WERI-Rb-1 (cell line): ENCODE measurements around the gene ZNF76.

ENCODE experiments used
- DNase-seq: peaks from one replicate; pipeline ENCODE4 v3.0.0-alpha.2; 2020
- H3K27ac ChIP-seq: fragments of 250-450 bp; sonication (Bioruptor Pico); 2 replicates; pipeline ENCODE4 v1.5.1; 2020; ENCODE audit warnings: mild to moderate bottlenecking, moderate library complexity
- H3K27me3 ChIP-seq: fragments of 250-450 bp; sonication (Bioruptor Pico); 2 replicates; pipeline ENCODE4 v1.5.1; 2021; ENCODE audit warnings: mild to moderate bottlenecking, low read depth, moderate library complexity; ENCODE audit not compliant: insufficient read depth, severe bottlenecking
- H3K36me3 ChIP-seq: fragments of 250-450 bp; sonication (Bioruptor Pico); 2 replicates; pipeline ENCODE4 v1.5.1; 2020; ENCODE audit warnings: mild to moderate bottlenecking, moderate library complexity
- H3K4me3 ChIP-seq: 2 replicates; pipeline ENCODE4 v1.5.1; 2011; ENCODE audit warnings: low read depth, mild to moderate bottlenecking, control low read depth, low read length
- H3K9me3 ChIP-seq: fragments of 250-450 bp; sonication (Bioruptor Pico); 2 replicates; pipeline ENCODE4 v1.5.1; 2021; ENCODE audit warnings: mild to moderate bottlenecking, moderate library complexity; ENCODE audit not compliant: severe bottlenecking
- CTCF ChIP-seq: IDR thresholded peaks from 2 replicates; pipeline ENCODE4 v1.5.1; 2011; ENCODE audit warnings: low read depth, mild to moderate bottlenecking, control low read depth, inconsistent platforms, low read length

The ZNF76 gene

DNA sequence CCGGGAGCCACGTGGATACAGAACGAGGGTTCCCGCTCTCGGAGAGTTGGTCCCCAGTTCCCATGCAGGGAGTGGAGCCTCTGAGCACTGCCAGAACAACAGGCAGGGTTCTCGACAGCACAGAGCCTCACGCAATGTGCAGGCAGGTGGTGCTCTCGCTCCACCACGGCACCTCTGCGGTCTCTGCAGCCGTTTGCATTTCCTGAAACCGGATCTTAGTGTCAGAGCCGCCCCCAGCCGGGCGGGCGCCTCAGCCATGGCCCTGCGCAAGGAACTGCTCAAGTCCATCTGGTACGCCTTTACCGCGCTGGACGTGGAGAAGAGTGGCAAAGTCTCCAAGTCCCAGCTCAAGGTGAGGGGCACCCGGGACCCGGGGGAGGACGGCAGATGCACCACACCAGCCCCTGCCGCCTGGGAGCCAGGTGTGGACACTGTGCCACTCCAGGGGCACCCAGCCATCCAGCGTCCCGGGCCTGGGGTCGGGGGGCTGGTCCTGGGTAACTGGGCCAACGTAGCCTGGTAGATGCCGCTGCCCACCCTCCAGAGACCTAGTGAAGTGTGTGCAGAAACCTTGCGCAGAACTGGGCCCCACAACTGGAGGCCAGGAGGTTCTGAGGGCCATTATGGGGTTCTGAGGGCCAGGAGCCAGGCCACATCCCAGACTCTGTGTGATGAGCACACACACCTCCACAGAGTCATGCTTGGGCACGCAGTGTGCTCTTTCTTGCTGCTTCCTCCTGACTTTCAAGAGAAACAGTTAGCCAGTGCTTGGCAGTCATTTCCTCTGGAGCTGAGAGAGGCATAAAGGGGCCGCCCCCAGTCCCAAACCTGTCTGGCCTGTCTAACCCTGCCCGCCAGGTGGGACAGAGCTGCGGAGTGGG lies 38.3 kb downstream of the ZNF76 start, which contains the start of gene DEF6:
Gene DEF6 (plus strand): TSS at position 218 of the 881 bp plus-strand sequence. CDS start 39 bp downstream, at position 257.
- Histone ChIP-seq H3K27ac (peak within 1 kb of the TSS; percentile 70), H3K27me3 (no peaks in the 10 kb centered on the region), H3K4me3 (peak within 1 kb of the TSS; percentile 37), H3K36me3 (peaks cover 42% of the 10 kb centered on the region), H3K9me3 (no peaks in the 10 kb centered on the region)
- TF ChIP-seq CTCF: peak; percentile 100
- DNase-seq: peak; percentile 97

DNA sequence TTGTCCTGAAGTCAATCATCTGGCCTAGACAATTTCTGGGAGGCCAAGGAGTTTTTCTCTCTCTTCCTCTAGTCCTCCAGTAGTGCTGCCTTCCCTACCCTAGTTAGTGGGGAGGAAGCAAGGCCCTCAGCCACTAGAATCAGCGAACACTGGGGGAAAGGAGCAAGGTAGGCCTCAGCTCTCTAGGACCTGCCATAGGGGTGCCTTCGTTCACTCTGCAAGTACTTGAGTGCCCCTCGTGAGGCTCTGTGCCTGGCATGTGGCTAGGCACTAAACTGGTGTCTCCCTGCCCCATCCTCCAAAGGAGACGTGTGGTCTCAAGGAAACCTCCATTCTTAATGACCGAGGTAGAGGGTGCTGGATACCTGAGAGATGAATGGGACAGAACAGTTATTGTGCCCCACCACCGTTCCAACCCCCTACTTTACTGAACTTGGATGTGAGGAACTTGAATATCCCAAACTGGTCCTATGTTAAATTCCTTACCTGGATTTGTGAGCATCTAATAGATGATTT lies 39.1 kb downstream of the ZNF76 start:
- no peak overlapping the region; the same call in 1 of the 2 replicates for H3K27ac ChIP-seq
- DNase-seq: no peak
- no peak overlapping the region for H3K4me3 ChIP-seq
- no peaks in the 10 kb centered on the region for H3K27me3 ChIP-seq
- H3K9me3 ChIP-seq: no peaks in the 10 kb centered on the region
- H3K36me3 ChIP-seq: peaks cover 34% of the 10 kb centered on the region
- TF ChIP-seq CTCF: no peak

GRCh38 chr6:35299674-35300073 lies 40.1 kb downstream of the ZNF76 start:
- Histone ChIP-seq H3K27ac (no peak overlapping the region), H3K9me3 (no peaks in the 10 kb centered on the region), H3K36me3 (peaks cover 24% of the 10 kb centered on the region), H3K4me3 (no peak overlapping the region), H3K27me3 (no peaks in the 10 kb centered on the region)
- no peak for DNase-seq
- no peak for TF ChIP-seq CTCF

DNA sequence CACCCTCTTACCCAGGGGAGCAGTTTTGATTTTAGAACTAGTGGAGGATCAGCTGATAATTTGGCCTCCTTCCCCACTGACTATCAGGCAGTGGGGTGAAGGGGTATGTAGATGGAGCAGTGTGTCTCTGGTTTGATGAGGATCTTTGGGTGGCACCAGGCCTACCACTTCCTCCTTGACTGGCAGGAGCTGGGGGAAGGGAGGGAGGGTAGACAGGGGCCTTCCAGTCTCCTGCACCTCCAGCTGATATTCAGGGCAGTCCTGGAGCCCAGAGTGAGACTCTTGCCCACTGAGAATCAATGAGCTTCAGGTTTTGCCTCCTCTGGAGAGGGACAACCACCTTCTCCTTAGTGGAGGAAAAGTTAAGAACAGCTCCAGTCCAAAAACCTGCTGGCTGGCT lies 41.3 kb downstream of the ZNF76 start:
- H3K4me3 ChIP-seq: no peak overlapping the region
- DNase-seq: no peak
- H3K9me3 ChIP-seq: no peaks in the 10 kb centered on the region
- TF ChIP-seq CTCF: no peak
- no peak overlapping the region for H3K27ac ChIP-seq
- peaks cover 12% of the 10 kb centered on the region for H3K36me3 ChIP-seq
- no peaks in the 10 kb centered on the region for H3K27me3 ChIP-seq

DNA sequence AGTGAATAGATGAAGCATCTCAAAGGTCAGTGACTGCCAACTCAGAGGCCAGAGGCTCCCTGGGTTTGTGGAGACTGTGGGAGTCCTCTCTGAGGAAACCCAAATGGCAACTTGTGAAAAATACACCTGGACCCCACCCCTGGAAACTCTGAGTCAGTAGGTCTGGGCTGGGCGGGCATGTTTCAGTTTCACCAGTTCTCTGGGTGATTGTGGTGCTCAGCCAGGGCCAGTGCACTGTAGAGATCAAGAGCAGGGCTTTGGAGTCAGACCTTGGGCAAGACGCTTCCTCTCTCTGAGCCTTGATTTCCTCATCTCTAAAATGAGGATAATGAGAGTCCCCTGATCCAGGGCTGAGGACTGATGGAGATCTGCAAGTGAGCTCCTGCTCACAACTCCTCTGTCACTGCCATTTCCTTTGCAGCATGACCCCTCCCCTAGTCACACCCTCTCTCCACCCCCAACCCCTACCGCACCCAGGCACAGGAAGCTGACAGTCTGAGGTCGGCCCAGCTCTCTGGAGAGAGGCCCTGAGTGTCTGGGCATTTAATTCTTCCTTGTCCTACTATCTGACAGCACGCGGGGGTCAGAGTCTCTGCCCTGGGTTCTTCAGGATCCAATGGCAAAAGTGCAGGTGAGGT lies 43.2 kb downstream of the ZNF76 start:
- DNase-seq: peak; percentile 73
- no peaks in the 10 kb centered on the region for H3K9me3 ChIP-seq
- TF ChIP-seq CTCF: no peak
- no peak overlapping the region for H3K4me3 ChIP-seq
- no peaks in the 10 kb centered on the region for H3K36me3 ChIP-seq
- no peaks in the 10 kb centered on the region for H3K27me3 ChIP-seq
- H3K27ac ChIP-seq: no peak overlapping the region
